Omental fat pad (tissue), 4 donors: ENCODE data around the gene FBXO21. TPM values are rescaled to one million over a fixed set of nuclear protein-coding genes. Genes with fewer than 3 reads are reported as not detected.
"Not testable (repeated sequence)": the region's sequence is repeated elsewhere in the genome, so short reads cannot be mapped to it uniquely, and the experiment has no call there.

Experiments
- ATAC-seq: fragments of 150-250 bp; one replicate; pipeline ENCODE4 v1.9.1; 2016; ENCODE audit warnings: mild to moderate bottlenecking, moderate library complexity; ENCODE audit not compliant: low FRiP score
- DNase-seq: peaks from one replicate; pipeline ENCODE4 v3.0.0-alpha.2; 2019; ENCODE audit warnings: low spot score
- CTCF ChIP-seq, 3 donors: fragments of 450-650 bp; IDR thresholded peaks; one replicate each; pipeline ENCODE4 v1.5.1; 2016 to 2017; ENCODE audit warnings: antibody characterized with exemption in 3 of 3, mild to moderate bottlenecking in 3 of 3, moderate library complexity in 2 of 3
- total RNA-seq, 4 donors: library from RNA; depleted of rRNA; stranded (reverse); fragments of >200 nt; gene quantifications; one replicate each; pipeline ENCODE4 v1.1.0, GENCODE V29; 2016

The FBXO21 gene
- total RNA-seq, 4 donors from 2014 or later: 45.0 to 74.2 (median 62.2) TPM

- no peak for TF ChIP-seq CTCF (IDR thresholded peaks at IDR 0.05)
- ATAC-seq (no peak), DNase-seq (no peak)
Observed at GRCh38 chr12:117207675-117208074, 17.4 kb upstream of the FBXO21 start.

GRCh38 chr12:117202556-117202955 is 12.3 kb upstream of the FBXO21 start:
- no peak for DNase-seq
- no peak for TF ChIP-seq CTCF (IDR thresholded peaks at IDR 0.05)
- no peak for ATAC-seq

GRCh38 chr12:117202033-117202432 is 11.8 kb upstream of the FBXO21 start:
- ATAC-seq (no peak), DNase-seq (no peak)
- no peak for TF ChIP-seq CTCF (IDR thresholded peaks at IDR 0.05)

GRCh38 chr12:117199956-117200744 is 9.9 kb upstream of the FBXO21 start:
- not testable (repeated sequence) for DNase-seq, ATAC-seq

GRCh38 chr12:117196334-117196733 is 6.1 kb upstream of the FBXO21 start:
- DNase-seq, ATAC-seq: not testable (repeated sequence)

GRCh38 chr12:117195027-117195426 is 4.8 kb upstream of the FBXO21 start:
- not testable (repeated sequence) for DNase-seq, ATAC-seq

- no peak for TF ChIP-seq CTCF (IDR thresholded peaks at IDR 0.05)
- ATAC-seq (no peak), DNase-seq (no peak)
Observed at GRCh38 chr12:117193903-117194302, 3.6 kb upstream of the FBXO21 start.

- not testable (repeated sequence) for DNase-seq, ATAC-seq
Observed at GRCh38 chr12:117192581-117192980, 2.3 kb upstream of the FBXO21 start.

- no peak for ATAC-seq
- TF ChIP-seq CTCF (IDR thresholded peaks at IDR 0.05): no peak
- no peak for DNase-seq
Observed at GRCh38 chr12:117192057-117192456, 1.8 kb upstream of the FBXO21 start.
